Activated CD4-positive, alpha-beta T cell treated with anti-CD3 and anti-CD28 coated beads, Interleukin-2, Interleukin-4, amounts not matched to agents 100 ng/mL and 50 ng/mL, durations not matched to agents 16 hours and 8 hours (primary cell): Measurements from ENCODE around the gene TANC1.

ENCODE experiments used
- DNase-seq: peaks from one replicate; pipeline ENCODE4 v3.0.0-alpha.2; 2020; ENCODE audit warnings: low spot score

The TANC1 gene

GRCh38 chr2:159063677-159064076 lies 95.2 kb downstream of the TANC1 start:
- no peak for DNase-seq

GRCh38 chr2:159064446-159065301 lies 96.2 kb downstream of the TANC1 start:
- DNase-seq = no peak

GRCh38 chr2:159065313-159065712 lies 96.9 kb downstream of the TANC1 start:
- DNase-seq = no peak

GRCh38 chr2:159065891-159066290 lies 97.5 kb downstream of the TANC1 start:
- no peak for DNase-seq

- no peak for DNase-seq
These were observed 98.2 kb downstream of the TANC1 start for GRCh38 chr2:159066541-159067156.

DNA sequence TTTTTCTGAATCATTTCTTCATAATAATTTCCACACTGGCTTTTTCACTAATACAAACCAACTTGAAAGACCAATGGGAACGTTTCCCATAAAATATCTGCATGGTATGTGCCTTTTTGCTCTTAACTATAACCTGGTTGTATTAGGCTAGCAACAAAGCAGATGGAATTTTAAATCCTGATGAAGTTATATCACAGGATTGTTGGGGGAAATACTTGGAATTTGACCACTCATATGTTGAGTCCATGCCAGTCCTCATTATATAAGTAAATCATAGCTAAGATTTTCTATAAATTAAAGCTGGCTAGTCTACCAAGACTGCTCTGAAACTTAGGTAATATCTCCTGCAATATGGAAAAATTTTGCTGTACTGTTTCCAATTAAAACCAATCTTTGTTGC lies 99.5 kb downstream of the TANC1 start:
- no peak for DNase-seq

DNA sequence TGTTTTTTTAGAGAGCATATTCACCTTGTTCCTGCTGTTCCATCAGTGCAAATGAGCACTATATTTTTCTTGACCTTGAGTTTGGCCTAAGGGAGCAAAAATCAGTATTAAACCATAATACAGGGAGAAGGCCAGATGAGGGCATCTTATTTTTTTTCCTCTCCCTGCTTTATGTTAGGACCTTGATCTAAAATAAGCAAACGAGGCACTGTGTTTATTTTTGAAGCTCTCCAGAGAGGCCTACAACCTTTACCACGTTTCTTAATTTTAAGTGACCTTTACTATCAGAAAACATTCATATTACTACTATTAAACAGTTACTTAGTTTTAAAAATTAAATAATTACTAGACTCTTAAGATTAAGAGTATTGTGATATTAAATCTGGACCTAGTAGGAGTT lies 100.8 kb downstream of the TANC1 start:
- no peak for DNase-seq

GRCh38 chr2:159070235-159070634 lies 101.8 kb downstream of the TANC1 start:
- DNase-seq = no peak

GRCh38 chr2:159071190-159071915 lies 102.9 kb downstream of the TANC1 start:
- DNase-seq = no peak

DNA sequence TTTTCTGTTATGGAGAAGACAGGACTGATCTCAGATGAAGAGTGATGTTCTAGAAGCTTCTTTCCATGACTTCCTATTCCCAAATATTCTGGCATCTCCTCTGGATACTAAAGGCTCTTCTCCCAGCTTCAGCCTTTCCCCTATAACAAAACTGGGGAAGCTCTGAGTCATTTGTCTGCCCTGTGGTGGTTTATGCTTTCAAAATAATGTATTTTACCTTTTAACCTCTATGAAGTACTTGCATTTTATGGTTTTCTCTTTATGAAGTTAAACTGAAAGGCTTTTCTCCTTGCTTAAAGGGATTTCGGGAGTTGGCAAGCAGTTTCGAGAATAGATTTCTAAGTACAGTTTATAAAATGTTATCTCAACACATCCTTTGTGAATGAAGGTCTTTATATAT lies 104.4 kb downstream of the TANC1 start:
- DNase-seq = no peak

DNA sequence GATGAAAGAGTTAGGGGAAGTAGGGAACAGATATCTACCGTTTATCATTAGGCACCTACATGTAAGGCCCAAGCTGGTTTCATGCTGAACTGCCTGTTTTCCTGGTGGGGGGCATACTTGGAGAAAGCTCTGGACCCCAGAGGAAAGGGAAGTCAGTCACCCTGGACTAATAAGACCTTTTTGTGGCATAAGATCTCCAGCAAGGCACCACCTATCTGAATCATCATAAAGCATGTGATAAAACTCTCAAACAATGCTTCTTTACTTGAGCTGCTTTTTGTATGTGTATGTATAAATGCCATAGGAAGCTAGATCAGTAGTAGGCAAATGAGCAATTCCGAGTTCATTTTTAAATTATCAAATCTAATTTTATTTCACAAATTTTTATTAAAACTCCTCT lies 104.8 kb downstream of the TANC1 start:
- DNase-seq = no peak

GRCh38 chr2:159074605-159075004 lies 106.2 kb downstream of the TANC1 start:
- no peak for DNase-seq

GRCh38 chr2:159075727-159076126 lies 107.3 kb downstream of the TANC1 start:
- DNase-seq = no peak

- DNase-seq = no peak
These were observed 107.8 kb downstream of the TANC1 start for GRCh38 chr2:159076241-159076640.

DNA sequence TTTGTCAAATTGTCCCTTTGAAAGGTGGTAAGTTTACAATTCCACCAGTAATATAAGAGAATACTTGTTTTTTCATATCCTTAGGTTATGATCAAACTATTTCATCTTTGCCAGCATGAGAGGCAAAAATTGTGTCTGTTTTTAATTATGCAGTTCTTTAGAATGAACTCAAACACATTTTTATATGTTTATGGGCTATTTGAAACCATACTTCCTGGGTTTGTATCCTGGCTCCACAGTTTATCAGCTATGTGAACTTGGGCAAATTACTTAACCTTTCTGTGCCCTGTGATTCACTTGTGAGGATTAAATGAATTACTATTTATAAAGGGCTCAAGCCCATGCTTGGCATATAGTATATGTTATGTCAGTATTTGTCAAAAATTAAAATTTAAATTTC lies 109.4 kb downstream of the TANC1 start:
- no peak for DNase-seq

GRCh38 chr2:159078443-159078842 lies 110.0 kb downstream of the TANC1 start:
- no peak for DNase-seq

GRCh38 chr2:159080641-159081040 lies 112.2 kb downstream of the TANC1 start:
- no peak for DNase-seq

DNA sequence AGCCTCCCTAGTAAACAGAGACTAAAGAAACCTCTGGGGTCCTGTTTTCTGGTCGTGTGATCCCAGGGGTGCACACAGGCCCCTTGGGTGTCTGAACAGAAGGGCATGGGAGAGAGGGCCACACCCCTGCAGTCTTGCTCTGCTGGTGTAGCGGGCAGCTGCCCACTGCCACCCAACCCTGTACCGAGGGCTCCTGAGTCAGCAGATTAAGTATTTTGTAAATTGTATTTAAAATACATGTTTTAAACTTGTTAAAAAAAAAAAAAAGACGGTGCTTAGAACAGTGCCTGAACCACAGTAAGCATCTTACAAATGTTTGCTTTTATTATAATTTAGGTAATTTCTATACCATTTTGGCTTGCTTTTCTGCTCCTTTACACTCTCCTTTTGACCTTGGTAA lies 113.7 kb downstream of the TANC1 start:
- DNase-seq = no peak

- DNase-seq = no peak
These were observed 116.2 kb downstream of the TANC1 start for GRCh38 chr2:159084384-159085370.

GRCh38 chr2:159086342-159086741 lies 117.9 kb downstream of the TANC1 start:
- DNase-seq = no peak

- no peak for DNase-seq
These were observed 118.4 kb downstream of the TANC1 start for GRCh38 chr2:159086826-159087225.

- no peak for DNase-seq
These were observed 120.5 kb downstream of the TANC1 start for GRCh38 chr2:159088906-159089305.
